LNCAP (cell line): ENCODE results near the gene COLQ.

Source experiments
- CTCF ChIP-seq: fragments of 450-650 bp; IDR thresholded peaks from 2 replicates; pipeline ENCODE4 v1.5.1; 2017; ENCODE audit warnings: mild to moderate bottlenecking

Gene COLQ

GRCh38 chr3:15549846-15550245 is 28.3 kb upstream of the COLQ start:
- no peak for TF ChIP-seq CTCF

DNA sequence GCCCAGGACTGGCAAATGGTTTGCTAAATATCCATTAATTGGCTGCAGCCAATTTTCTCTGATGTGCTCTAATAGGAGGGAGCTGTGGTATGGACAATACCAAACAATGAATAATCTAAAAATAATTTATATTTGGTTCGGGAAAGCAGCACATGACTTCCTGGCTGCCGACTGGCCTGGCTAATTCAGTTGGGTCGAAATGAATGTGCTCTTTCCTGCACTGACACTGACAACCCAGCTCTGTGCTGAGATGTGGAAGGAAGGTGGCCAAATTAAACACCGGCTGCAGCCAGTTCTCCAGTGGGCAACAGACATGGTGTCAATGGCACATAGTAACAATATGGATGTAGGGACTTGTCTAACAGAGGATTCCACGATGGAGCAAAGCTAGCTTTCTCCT is 21.1 kb upstream of the COLQ start:
- no peak for TF ChIP-seq CTCF

DNA sequence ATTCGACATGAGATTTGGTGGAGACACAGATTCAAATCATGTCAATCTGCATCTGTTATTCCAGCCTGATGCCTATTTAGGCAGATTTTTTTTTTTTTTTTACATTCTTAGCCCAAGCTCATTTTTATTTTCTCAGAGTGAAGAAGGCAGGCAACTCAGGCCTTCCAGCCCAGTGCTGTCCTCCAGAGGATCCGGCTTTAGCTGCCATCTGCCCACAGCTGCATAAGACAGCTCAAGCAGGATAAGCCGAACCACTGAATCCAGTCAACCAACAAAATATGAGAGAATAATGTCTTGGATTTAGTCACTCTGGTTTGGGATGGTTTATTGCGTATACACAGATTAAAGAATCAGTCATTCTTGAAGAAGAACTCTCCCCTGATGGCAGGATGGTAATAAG is 19.9 kb upstream of the COLQ start:
- no peak for TF ChIP-seq CTCF

- no peak for TF ChIP-seq CTCF
Measured at GRCh38 chr3:15539066-15539465, 17.6 kb upstream of the COLQ start.

- TF ChIP-seq CTCF: no peak
Measured at GRCh38 chr3:15538345-15538744, 16.8 kb upstream of the COLQ start.

DNA sequence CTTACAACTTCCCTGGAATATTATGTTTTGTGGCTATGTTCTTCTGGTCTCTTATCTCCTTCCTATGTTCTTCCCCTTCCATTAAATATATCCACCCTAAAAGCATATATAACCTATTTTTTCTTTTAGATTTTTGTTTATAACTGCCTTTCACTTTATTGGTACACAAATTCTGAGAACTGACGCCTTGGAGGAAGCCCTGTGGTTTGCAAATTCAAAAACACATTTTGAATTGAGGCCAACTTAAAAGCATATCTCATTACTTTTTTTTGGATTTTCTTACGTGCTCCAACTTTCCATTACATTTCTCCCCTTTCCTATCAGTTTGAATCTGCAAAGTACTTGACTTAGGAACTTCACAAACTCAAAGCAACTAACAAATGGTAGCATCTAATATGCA is 15.3 kb upstream of the COLQ start:
- TF ChIP-seq CTCF: no peak

DNA sequence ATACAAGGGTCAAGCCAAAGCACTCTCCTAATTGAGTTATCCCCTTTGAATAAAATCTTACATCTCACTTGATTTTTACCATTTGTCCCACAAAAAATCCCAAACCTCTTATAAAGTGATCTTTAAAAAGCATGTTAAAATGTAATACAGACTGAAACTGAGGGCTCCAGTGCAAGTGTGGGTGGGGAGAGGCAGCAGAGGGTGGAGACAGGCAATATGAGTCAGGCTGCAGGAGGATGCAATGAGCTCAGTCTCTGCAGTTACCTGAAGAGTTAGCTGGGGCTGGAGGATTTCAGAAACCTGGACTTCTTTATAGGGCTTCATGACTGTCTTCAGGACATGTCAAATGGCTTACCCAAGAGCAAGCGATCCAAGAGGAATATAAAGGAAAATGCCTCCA is 14.2 kb upstream of the COLQ start:
- TF ChIP-seq CTCF: no peak

DNA sequence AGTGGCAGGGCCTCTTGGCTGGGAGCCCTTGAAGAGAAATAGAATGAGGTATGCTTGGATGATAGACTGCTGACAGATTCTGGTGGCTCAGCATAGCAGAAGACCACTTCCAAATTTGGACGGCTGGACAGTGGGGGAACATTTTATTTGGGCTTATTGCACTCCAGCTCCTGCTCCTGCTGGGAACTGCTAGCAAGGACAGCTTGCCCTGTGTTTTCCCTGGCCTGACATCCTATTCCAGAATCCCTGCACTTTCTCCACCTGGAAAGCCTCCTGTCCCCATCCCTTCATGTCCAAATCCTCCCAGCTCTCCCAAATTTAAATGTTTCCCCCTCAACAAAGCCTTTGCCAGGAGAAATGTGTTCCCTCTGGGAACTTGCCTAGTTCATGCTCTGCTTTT is 9.8 kb upstream of the COLQ start:
- TF ChIP-seq CTCF: no peak
